K562 (cell line): Measurements from ENCODE around the gene LDAH. TPM values are rescaled to one million over a fixed set of nuclear protein-coding genes. Genes with fewer than 3 reads are reported as not detected.

Experiments
- ATAC-seq: fragments of 200-7000 bp; cut with Tn5 transposase; 3 replicates; pipeline ENCODE4 v1.9.1; 2020; ENCODE audit warnings: moderate library complexity
- BruUV-seq: library from RNA; stranded (reverse); fragments of 400-500 nt; replicated peaks from 2 replicates; lab custom pipeline; 2021; lab: Mats Ljungman, UMichigan
- CTCF ChIA-PET: fragments of 300-600 bp; formaldehyde crosslinking; extraction: SDS; loops from one replicate; lab custom pipeline; 2021; ENCODE audit warnings: low intra/inter-chr PET ratio; lab: Yijun Ruan, JAX
- POLR2A ChIA-PET: fragments of 300-600, 350-650 bp; sonication (Branson Sonifier 250); formaldehyde crosslinking; extraction: SDS; loops from one replicate; lab custom pipeline; 2021; ENCODE audit warnings: antibody characterized with exemption, inconsistent platforms; lab: Yijun Ruan, JAX
- DNase-seq, 4 experiments: peaks; one replicate each; pipeline versions ENCODE4 v3.0.0 to v3.0.0-alpha.2; 2011 to 2018; ENCODE audit warnings: low spot score in 3 of 4, mixed read lengths in 3 of 4; ENCODE audit errors: extremely low read depth in 1 of 4
- FAIRE-seq: peaks from 2 replicates; lab custom pipeline; 2011; peaks lifted over from hg19 to GRCh38; lab: Jason Lieb, UNC
- H2AFZ ChIP-seq: 2 replicates; pipeline ENCODE4 v1.6.0; 2011; ENCODE audit warnings: low read depth, low read length, control low read depth, inconsistent platforms
- H3K27ac ChIP-seq: fragments of 200-600 bp; 3 replicates; pipeline ENCODE4 v1.8.0; 2011; ENCODE audit warnings: low read depth, mild to moderate bottlenecking, control low read depth, inconsistent platforms, low read length, moderate library complexity, mixed read lengths; ENCODE audit errors: extremely low read depth
- H3K27me3 ChIP-seq, 2 experiments: fragments of 300-600 bp in 1 of 2; 2 replicates in 1 of 2; 3 replicates in 1 of 2; pipeline versions ENCODE4 v1.6.0 to v1.8.0; 2011; ENCODE audit warnings: inconsistent platforms in 2 of 2, low read length in 2 of 2, mild to moderate bottlenecking in 1 of 2, mixed read lengths in 1 of 2, moderate library complexity in 1 of 2; ENCODE audit not compliant: control insufficient read depth in 2 of 2, insufficient read depth in 2 of 2
- H3K36me3 ChIP-seq: fragments of 300-600 bp; 3 replicates; pipeline ENCODE4 v1.8.0; 2011; ENCODE audit warnings: mild to moderate bottlenecking, low read length, inconsistent platforms; ENCODE audit not compliant: control insufficient read depth, insufficient read depth
- H3K4me1 ChIP-seq, 2 experiments: fragments of 200-600 bp in 1 of 2; replicated peaks in 1 of 2; 2 replicates in 1 of 2; 3 replicates in 1 of 2; pipeline versions ENCODE4 v1.5.1 to v1.8.0; 2011; ENCODE audit warnings: inconsistent platforms in 2 of 2, low read length in 2 of 2, mild to moderate bottlenecking in 1 of 2, mixed read lengths in 1 of 2, moderate library complexity in 1 of 2; ENCODE audit not compliant: control insufficient read depth in 2 of 2, insufficient read depth in 2 of 2
- H3K4me2 ChIP-seq: 2 replicates; pipeline ENCODE4 v1.6.1; 2011; ENCODE audit warnings: low read length, control low read depth, inconsistent platforms, mixed read lengths; ENCODE audit not compliant: insufficient read depth
- H3K4me3 ChIP-seq: fragments of 200-600 bp; sonication (generic), shearing (Covaris generic); 2 replicates; pipeline ENCODE4 v1.5.1; 2016; ENCODE audit warnings: control low read depth, inconsistent platforms
- H3K79me2 ChIP-seq: fragments of 200-600 bp; 3 replicates; pipeline ENCODE4 v1.8.0; 2011; ENCODE audit warnings: low read length, inconsistent platforms; ENCODE audit not compliant: control insufficient read depth, insufficient read depth
- H3K9ac ChIP-seq, 2 experiments: 2 replicates each; pipeline versions ENCODE4 v1.6.0 to v1.6.1; 2011; ENCODE audit warnings: low read depth in 2 of 2, low read length in 2 of 2, control low read depth in 1 of 2, inconsistent platforms in 1 of 2, mild to moderate bottlenecking in 1 of 2, mixed read lengths in 1 of 2; ENCODE audit not compliant: insufficient read depth in 1 of 2
- H3K9me1 ChIP-seq: one replicate; pipeline ENCODE4 v1.6.0; 2011; ENCODE audit warnings: inconsistent platforms, mild to moderate bottlenecking, low read length, moderate library complexity; ENCODE audit not compliant: control insufficient read depth, insufficient read depth
- H3K9me3 ChIP-seq: replicated peaks from 2 replicates; pipeline ENCODE4 v1.5.1; 2011; ENCODE audit warnings: low read depth, low read length, inconsistent platforms; ENCODE audit not compliant: control insufficient read depth, insufficient read depth
- H4K20me1 ChIP-seq: replicated peaks from 2 replicates; pipeline ENCODE4 v1.6.1; 2011; ENCODE audit warnings: low read length, inconsistent platforms, mixed read lengths; ENCODE audit not compliant: control insufficient read depth, insufficient read depth
- COPS2 ChIP-seq: fragments of 450-650 bp; conservative IDR thresholded peaks from 2 replicates; pipeline ENCODE4 v1.6.1; 2016; ENCODE audit warnings: mild to moderate bottlenecking, moderate library complexity
- GTF2E2 ChIP-seq: fragments of 200-800 bp; sonication (Bioruptor generic); IDR thresholded peaks from 2 replicates; pipeline ENCODE4 v1.6.1; 2016; ENCODE audit warnings: missing genetic modification characterization, missing compliant biosample characterization
- ILK ChIP-seq: fragments of 450-650 bp; IDR thresholded peaks from 2 replicates; pipeline ENCODE4 v1.6.1; 2016; ENCODE audit warnings: missing genetic modification characterization, low read depth, mild to moderate bottlenecking, missing compliant biosample characterization, moderate library complexity, borderline replicate concordance
- IRF2 ChIP-seq: sonication (generic); formaldehyde crosslinking; IDR thresholded peaks from 2 replicates; pipeline ENCODE4 v1.8.1; 2022; ENCODE audit warnings: mild to moderate bottlenecking, missing genetic modification reagents
- NFXL1 ChIP-seq: fragments of 450-650 bp; formaldehyde crosslinking; IDR thresholded peaks from 2 replicates; pipeline ENCODE4 v1.4.0; 2021; ENCODE audit warnings: mild to moderate bottlenecking
- NRF1 ChIP-seq, 2 experiments: fragments of 450-650 bp; IDR thresholded peaks in 1 of 2; conservative IDR thresholded peaks in 1 of 2; 2 replicates each; pipeline ENCODE4 v1.6.1; 2014; ENCODE audit warnings: mild to moderate bottlenecking in 2 of 2
- PHF21A ChIP-seq: fragments of 450-650 bp; IDR thresholded peaks from 2 replicates; pipeline ENCODE4 v1.6.1; 2017; ENCODE audit warnings: low read depth, borderline replicate concordance
- PML ChIP-seq: IDR thresholded peaks from 2 replicates; pipeline ENCODE4 v1.6.1; 2012; ENCODE audit warnings: low read length, inconsistent platforms
- SIX5 ChIP-seq, 2 experiments: IDR thresholded peaks; 2 replicates each; pipeline ENCODE4 v1.6.1; 2011; ENCODE audit warnings: low read length in 2 of 2, borderline replicate concordance in 1 of 2, low read depth in 1 of 2, mild to moderate bottlenecking in 1 of 2, moderate library complexity in 1 of 2; ENCODE audit not compliant: insufficient read depth in 1 of 2
- SREBF2 ChIP-seq: sonication (generic); formaldehyde crosslinking; IDR thresholded peaks from 2 replicates; pipeline ENCODE4 v1.4.0; 2020; ENCODE audit warnings: mild to moderate bottlenecking, missing genetic modification reagents
- ZNF780A ChIP-seq: fragments of 250-450 bp; sonication (Bioruptor Pico); IDR thresholded peaks from 2 replicates; pipeline ENCODE4 v1.5.0; 2021; ENCODE audit warnings: mild to moderate bottlenecking
- WGBS: fragments of 100-300 bp; shearing (Covaris generic); methylation state at CpG from one replicate; pipeline ENCODE4 v1.1.6; 2016; ENCODE audit warnings: low coverage, mixed read lengths; ENCODE audit not compliant: insufficient coverage; ENCODE audit errors: missing lambda C conversion rate; 5-methylcytosine and 5-hydroxymethylcytosine counted together
- in situ Hi-C: fragments of 300-500 bp; cut with MboI; formaldehyde crosslinking; loops from 4 replicates; pipeline ENCODE4 v1.15.0; 2018; ENCODE audit warnings: inconsistent platforms, mixed read lengths
- intact Hi-C: fragments of 100-400 bp; cut with micrococcal nuclease; formaldehyde crosslinking; loops from 2 replicates; pipeline ENCODE4 v1.14.2; 2022
- polyA plus RNA-seq, 8 experiments: library from polyadenylated mRNA; depleted of rRNA in 4 of 8; stranded (reverse) in 5 of 8; unstranded in 3 of 8; fragments of >200 nt; fragmentation: Nextera tagmentation in 2 of 8; fragmentation: Illumina TruSeq in 1 of 8; extraction: Ambion mirVana in 2 of 8; extraction: Trizol in 1 of 8; gene quantifications; 2 replicates each; pipeline versions ENCODE4 v1.2.1 to v1.2.3, GENCODE V29; 2011 to 2014; ENCODE audit warnings: inconsistent platforms in 1 of 8, missing spikeins in 1 of 8
- total RNA-seq, 7 experiments: library from RNA; depleted of rRNA in 6 of 7; stranded (reverse); fragments of >200 nt in 6 of 7; fragmentation: Illumina TruSeq in 2 of 7; extraction: Trizol in 2 of 7; gene quantifications; 2 replicates each; pipeline versions ENCODE4 v1.2.1 to v1.2.3, GENCODE V29; 2011 to 2021; ENCODE audit warnings: low replicate concordance in 1 of 7
- TF ChIP-seq, protein P1 (sequence below): fragments of 250-450 bp; sonication (Bioruptor Pico); IDR thresholded peaks from 2 replicates; pipeline ENCODE4 v1.4.0; 2020
- TF ChIP-seq, protein P2 (sequence below): sonication (generic); formaldehyde crosslinking; IDR thresholded peaks from 2 replicates; pipeline ENCODE4 v1.8.1; 2022; ENCODE audit warnings: missing genetic modification reagents

The LDAH gene
- total and polyA plus RNA-seq, 9 of the 15 experiments (the other 6 are each of a cell fraction or from before 2014, with no cell fraction given): 22.3 to 60.1 (median 40.0) TPM

DNA sequence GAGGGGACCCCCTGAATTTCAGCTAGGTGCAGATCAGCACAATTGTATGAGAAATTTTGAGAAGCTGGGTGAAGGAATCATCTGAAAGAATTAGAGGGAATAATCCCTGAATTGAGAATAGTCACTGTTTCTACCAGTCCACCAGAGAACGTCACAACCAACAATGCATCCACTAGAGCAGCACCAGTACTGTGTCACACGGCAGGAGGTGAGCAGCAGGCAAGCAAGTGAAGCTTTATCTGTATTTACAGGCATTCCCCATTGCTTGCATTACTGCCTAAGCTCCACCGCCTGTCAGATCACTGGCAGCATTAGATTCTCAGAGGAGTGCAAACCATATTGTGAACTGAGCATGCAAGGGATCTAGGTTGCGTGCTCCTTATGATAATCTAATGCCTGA is 115.3 kb downstream of the LDAH start:
- in situ Hi-C loops: no loop called here
- TF ChIP-seq PML: no peak
- no peak for TF ChIP-seq NFXL1 (CRISPR knock-in tag)
- TF ChIP-seq COPS2: no peak
- TF ChIP-seq IRF2 (CRISPR knock-in tag): no peak
- no peak for TF ChIP-seq SIX5 (IDR thresholded peaks at IDR 0.05; ENCODE audit: borderline replicate concordance in 1 of 2, insufficient read depth in 1 of 2, low read depth in 1 of 2, low read length in 2 of 2)
- TF ChIP-seq NRF1 (conservative IDR thresholded peaks at IDR 0.05 in 1 of 2, IDR thresholded peaks at IDR 0.05 in 1 of 2): no peak
- TF ChIP-seq ILK (tag): no peak
- TF ChIP-seq GTF2E2 (tag): no peak
- TF ChIP-seq, protein P1, sequence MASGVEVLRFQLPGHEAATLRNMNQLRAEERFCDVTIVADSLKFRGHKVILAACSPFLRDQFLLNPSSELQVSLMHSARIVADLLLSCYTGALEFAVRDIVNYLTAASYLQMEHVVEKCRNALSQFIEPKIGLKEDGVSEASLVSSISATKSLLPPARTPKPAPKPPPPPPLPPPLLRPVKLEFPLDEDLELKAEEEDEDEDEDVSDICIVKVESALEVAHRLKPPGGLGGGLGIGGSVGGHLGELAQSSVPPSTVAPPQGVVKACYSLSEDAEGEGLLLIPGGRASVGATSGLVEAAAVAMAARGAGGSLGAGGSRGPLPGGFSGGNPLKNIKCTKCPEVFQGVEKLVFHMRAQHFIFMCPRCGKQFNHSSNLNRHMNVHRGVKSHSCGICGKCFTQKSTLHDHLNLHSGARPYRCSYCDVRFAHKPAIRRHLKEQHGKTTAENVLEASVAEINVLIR (CRISPR knock-in tag): no peak
- no peak for TF ChIP-seq SREBF2 (CRISPR knock-in tag)
- TF ChIP-seq PHF21A: no peak
- TF ChIP-seq, protein P2, sequence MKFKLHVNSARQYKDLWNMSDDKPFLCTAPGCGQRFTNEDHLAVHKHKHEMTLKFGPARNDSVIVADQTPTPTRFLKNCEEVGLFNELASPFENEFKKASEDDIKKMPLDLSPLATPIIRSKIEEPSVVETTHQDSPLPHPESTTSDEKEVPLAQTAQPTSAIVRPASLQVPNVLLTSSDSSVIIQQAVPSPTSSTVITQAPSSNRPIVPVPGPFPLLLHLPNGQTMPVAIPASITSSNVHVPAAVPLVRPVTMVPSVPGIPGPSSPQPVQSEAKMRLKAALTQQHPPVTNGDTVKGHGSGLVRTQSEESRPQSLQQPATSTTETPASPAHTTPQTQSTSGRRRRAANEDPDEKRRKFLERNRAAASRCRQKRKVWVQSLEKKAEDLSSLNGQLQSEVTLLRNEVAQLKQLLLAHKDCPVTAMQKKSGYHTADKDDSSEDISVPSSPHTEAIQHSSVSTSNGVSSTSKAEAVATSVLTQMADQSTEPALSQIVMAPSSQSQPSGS (CRISPR knock-in tag): no peak
- TF ChIP-seq ZNF780A (CRISPR knock-in tag): no peak
- Histone ChIP-seq H3K4me3 (no peak overlapping the region), H3K4me2 (no peak overlapping the region), H3K9me1 (no peaks in the 10 kb centered on the region), H4K20me1 (no peaks in the 10 kb centered on the region), H2AFZ (no peak overlapping the region), H3K36me3 (no peaks in the 10 kb centered on the region), H3K9ac (peak overlapping the region in 1 of 2 experiments; percentile 17; a peak in 1 of 4 replicates), H3K27me3 (no peaks in the 10 kb centered on the region), H3K4me1 (no peaks in the 10 kb centered on the region), H3K27ac (no peak overlapping the region), H3K9me3 (no peaks in the 10 kb centered on the region), H3K79me2 (no peaks in the 10 kb centered on the region)
- CTCF ChIA-PET: no interaction called here
- no TSS peak for BruUV-seq
- WGBS: 43% methylated on average over 4 of the region's 4 CpGs
- DNase-seq (peak in 1 of 4 experiments; percentile 20), ATAC-seq (peak; percentile 45; the same call in 2 of the 3 replicates), FAIRE-seq (no peak)
- POLR2A ChIA-PET: no interaction called here
- intact Hi-C loops: no loop called here
